GM19193 (cell line): ENCODE measurements around the gene EPPIN.

Source experiments
- POLR2A ChIP-seq: IDR thresholded peaks from 4 replicates; pipeline ENCODE4 v1.6.1; 2011; ENCODE audit not compliant: insufficient read depth, insufficient read length; ENCODE audit errors: extremely low read depth

EPPIN gene

GRCh38 chr20:45503403-45503802, 43.8 kb downstream of the EPPIN start:
- no peak for TF ChIP-seq POLR2A

GRCh38 chr20:45502561-45502960, 44.6 kb downstream of the EPPIN start:
- TF ChIP-seq POLR2A, result no peak

GRCh38 chr20:45501600-45501999, 45.6 kb downstream of the EPPIN start:
- no peak for TF ChIP-seq POLR2A

- no peak for TF ChIP-seq POLR2A
These were observed 47.2 kb downstream of the EPPIN start for GRCh38 chr20:45500022-45500421.

GRCh38 chr20:45497971-45498494, 49.2 kb downstream of the EPPIN start:
- no peak for TF ChIP-seq POLR2A

- TF ChIP-seq POLR2A, result no peak
These were observed 51.0 kb downstream of the EPPIN start for GRCh38 chr20:45496166-45496565.

- TF ChIP-seq POLR2A, result no peak
These were observed 51.7 kb downstream of the EPPIN start for GRCh38 chr20:45495501-45495941.
